Measurements from ENCODE around the gene NID2.

NID2 gene

DNA sequence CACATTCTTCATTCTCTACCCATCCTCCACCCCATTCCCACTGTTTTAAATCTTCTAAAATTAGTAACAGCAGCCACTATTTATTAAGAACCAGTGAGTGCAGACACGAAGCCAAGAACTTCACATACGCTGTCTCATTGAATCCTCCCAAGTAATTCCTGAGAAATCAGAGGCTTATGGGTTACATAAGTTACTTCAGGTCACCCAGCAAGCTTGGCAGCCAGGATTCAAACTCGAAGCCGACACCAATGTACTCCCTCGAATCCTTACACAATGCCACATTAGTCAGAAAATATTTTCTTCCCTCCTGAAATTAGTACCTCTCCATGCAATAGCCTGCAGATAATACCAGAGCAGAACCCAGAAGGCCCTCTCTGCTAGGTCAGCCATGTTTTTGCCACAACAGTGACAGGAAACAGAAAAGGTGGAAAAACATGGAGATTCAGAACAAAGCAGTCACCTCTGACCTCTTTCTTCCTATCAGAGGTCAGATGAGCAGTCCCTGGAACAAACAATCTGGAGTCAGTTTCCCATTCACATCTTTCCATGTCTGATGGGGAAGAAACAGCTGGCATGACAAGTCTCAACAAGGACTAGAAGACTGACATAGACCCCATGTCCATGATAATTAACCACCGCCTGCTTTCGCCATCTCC is 16.4 kb downstream of the NID2 start:
- TF ChIP-seq, protein P1, sequence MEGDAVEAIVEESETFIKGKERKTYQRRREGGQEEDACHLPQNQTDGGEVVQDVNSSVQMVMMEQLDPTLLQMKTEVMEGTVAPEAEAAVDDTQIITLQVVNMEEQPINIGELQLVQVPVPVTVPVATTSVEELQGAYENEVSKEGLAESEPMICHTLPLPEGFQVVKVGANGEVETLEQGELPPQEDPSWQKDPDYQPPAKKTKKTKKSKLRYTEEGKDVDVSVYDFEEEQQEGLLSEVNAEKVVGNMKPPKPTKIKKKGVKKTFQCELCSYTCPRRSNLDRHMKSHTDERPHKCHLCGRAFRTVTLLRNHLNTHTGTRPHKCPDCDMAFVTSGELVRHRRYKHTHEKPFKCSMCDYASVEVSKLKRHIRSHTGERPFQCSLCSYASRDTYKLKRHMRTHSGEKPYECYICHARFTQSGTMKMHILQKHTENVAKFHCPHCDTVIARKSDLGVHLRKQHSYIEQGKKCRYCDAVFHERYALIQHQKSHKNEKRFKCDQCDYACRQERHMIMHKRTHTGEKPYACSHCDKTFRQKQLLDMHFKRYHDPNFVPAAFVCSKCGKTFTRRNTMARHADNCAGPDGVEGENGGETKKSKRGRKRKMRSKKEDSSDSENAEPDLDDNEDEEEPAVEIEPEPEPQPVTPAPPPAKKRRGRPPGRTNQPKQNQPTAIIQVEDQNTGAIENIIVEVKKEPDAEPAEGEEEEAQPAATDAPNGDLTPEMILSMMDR (conservative IDR thresholded peaks at IDR 0.05; ENCODE audit: control insufficient read depth, insufficient read depth, low read depth, low read length): no peak
- no peak overlapping the region for H3K4me3 ChIP-seq (ENCODE audit: control insufficient read depth, low read depth, low read length)
- peak; percentile 94 for DNase-seq (ENCODE audit: low read depth)

DNA sequence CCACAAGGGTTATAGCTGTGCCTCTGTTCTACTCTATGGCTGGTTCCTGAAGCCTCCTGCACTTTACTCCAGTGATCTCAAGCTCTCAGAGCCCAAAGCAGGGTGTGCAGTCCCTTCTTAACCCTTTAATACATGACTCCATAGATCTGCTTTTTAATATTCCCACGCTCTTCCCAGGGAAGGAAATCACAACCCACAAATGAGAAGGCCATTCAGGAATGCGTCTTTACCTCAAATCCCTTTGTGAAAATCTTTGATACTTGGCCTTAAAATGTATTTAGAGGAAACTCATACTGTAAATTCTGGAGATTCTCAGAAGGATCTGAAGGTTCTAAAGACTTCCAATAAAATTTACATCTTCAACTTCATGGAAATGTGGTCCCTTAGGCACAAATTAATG is 17.0 kb downstream of the NID2 start:
- H3K4me3 ChIP-seq (ENCODE audit: control insufficient read depth, low read depth, low read length): no peak overlapping the region
- TF ChIP-seq, protein P1 (conservative IDR thresholded peaks at IDR 0.05; ENCODE audit: control insufficient read depth, insufficient read depth, low read depth, low read length): no peak
- peak; percentile 89 for DNase-seq (ENCODE audit: low read depth)

DNA sequence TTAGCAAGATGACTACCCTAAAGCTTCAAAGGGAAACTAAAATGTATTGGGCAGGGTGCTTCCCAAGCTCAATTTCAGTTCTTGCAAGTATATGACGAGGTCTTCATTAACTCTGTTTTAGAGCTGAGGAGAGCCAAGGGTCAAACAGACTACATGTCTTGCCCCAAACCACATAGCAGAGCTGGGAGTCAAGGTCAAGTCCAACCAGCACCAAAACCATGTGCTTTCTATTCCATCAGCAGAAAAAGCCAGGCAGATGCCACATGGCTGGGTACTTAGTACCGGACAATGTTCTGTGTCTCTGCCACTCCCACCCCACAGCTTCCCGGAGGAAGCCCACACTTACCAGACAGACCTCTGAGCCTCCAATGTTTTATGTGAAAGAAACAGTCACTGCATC is 17.6 kb downstream of the NID2 start:
- DNase-seq (ENCODE audit: low read depth): peak; percentile 53
- no peak overlapping the region for H3K4me3 ChIP-seq (ENCODE audit: control insufficient read depth, low read depth, low read length)

DNA sequence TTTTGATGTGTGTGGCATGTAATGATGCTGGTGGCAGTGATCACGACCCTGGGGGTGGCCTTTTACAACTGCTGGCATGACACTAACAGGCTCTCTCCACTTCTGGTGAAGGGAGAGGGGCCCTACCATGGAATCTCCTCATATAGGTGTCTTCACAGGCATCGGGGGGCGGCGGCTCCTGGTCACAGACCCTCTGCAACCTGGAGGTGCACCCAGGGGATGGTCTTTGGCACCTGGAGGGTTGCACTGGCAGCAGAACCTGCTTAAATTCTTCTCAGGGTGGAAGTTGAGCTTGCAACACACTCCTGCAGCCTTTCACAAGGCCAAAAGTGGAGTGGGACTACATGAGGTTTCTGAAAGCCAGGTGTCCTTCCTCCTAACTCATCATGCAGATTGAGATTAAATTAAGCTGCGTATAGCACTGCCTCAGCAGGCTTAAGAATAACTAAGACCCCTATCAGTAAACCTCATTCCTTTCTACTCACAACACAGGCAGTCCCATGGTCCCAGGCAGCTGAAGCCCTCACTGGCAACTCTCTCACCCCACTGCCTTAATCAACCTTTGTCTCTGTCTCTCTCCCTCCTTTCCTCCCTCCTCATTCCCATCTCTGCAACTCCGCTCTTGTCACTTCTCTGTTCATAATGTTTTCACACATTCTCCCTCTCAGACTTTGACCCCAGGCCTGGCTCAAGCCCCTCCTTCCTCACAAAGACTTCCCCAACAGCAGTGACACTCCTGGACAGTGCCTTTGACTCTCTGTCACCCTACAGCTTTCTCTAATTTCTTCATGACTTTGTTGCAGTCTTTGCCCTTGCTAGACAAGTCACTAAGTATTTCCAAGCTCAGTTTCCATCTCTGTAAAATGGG is 18.9 kb downstream of the NID2 start:
- TF ChIP-seq, protein P1 (conservative IDR thresholded peaks at IDR 0.05; ENCODE audit: control insufficient read depth, insufficient read depth, low read depth, low read length): no peak
- no peak for DNase-seq (ENCODE audit: low read depth)
- no peak overlapping the region for H3K4me3 ChIP-seq (ENCODE audit: control insufficient read depth, low read depth, low read length)

More for the DNA sequence above, 17.6 kb downstream of the NID2 start:
- TF ChIP-seq, protein P1 (conservative IDR thresholded peaks at IDR 0.05; ENCODE audit: control insufficient read depth, insufficient read depth, low read depth, low read length): no peak

DNA sequence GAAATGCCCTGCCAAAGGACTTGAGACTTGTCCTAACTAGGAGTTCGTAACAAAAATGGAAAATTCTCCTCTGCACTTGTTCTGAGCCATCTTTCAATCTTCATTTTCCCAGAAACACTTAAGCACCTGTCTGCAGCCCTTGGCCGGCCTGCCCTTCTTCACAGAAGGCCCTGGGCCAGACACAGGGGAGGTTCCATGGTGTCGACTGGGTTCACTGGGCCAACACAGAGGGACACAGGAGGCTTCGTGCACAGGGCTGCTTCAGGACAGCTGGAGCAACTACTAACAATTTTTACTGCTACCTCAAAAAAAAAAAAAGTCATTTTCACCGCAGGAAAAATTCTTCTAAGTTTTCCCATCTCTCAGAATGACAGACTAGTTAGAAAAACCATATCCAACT is 19.6 kb downstream of the NID2 start:
- no peak for DNase-seq (ENCODE audit: low read depth)
- TF ChIP-seq, protein P1 (conservative IDR thresholded peaks at IDR 0.05; ENCODE audit: control insufficient read depth, insufficient read depth, low read depth, low read length): no peak
- no peak overlapping the region for H3K4me3 ChIP-seq (ENCODE audit: control insufficient read depth, low read depth, low read length)

DNA sequence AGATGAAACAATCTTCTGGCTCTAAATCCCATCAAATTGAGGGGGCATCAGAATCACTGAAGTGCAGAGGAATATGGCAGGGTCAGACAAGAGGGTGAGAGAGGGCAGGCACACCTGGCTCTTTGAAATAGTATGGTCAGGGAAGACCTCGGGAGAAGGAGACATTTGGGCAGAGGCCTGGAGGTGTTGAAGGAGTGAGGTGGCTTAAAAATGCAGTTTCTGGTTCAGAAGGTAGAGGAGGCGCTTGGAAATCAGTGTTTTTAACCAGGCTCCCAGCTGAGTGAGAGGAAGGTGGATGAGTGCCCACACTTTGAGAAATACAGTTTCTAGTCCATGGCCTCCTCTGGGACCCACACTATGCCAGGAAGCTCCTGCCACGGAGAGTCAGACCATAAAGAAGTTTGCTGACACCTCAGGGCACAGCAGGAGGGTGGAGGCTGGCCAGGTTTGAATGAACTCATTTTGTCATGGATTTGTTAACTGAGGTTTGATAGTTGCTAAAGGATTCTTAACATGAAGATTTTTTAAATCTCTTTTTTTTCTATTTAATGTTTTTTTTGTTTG is 20.1 kb downstream of the NID2 start:
- DNase-seq (ENCODE audit: low read depth): peak; percentile 42
- no peak overlapping the region for H3K4me3 ChIP-seq (ENCODE audit: control insufficient read depth, low read depth, low read length)
- TF ChIP-seq, protein P1 (conservative IDR thresholded peaks at IDR 0.05; ENCODE audit: control insufficient read depth, insufficient read depth, low read depth, low read length): no peak
